ENCODE results near the gene SLC17A2. TPM values are rescaled to one million over a fixed set of nuclear protein-coding genes. Genes with fewer than 3 reads are reported as not detected.

Gene SLC17A2
- total RNA-seq, 2 donors from 2014 or later: not detected

DNA sequence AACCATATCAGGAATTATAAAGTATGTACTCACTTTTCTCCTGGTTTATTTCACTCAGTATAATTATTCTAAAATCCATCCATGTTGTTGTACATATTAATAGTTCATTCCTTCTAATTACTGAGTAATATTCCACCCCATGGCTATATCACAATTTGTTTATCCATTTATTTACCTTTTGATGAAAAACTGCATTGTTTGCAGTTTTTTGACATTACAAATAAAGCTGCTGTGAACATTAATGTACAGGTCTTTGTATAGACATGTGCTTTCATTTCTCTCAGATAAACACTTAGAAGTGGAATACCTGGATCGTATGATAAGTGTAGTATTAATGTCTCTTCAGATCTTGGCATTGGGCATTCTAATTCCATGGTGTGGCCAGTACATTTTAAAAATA is 60.7 kb downstream of the SLC17A2 start:
- Histone ChIP-seq H3K4me1 (no peaks in the 10 kb centered on the region), H3K27me3 (no peaks in the 10 kb centered on the region), H3K36me3 (no peaks in the 10 kb centered on the region), H3K9me3 (no peaks in the 10 kb centered on the region), H3K27ac (no peak overlapping the region), H3K4me3 (no peak overlapping the region)
- no peak for DNase-seq (ENCODE audit: low spot score)
- TF ChIP-seq, protein P1, sequence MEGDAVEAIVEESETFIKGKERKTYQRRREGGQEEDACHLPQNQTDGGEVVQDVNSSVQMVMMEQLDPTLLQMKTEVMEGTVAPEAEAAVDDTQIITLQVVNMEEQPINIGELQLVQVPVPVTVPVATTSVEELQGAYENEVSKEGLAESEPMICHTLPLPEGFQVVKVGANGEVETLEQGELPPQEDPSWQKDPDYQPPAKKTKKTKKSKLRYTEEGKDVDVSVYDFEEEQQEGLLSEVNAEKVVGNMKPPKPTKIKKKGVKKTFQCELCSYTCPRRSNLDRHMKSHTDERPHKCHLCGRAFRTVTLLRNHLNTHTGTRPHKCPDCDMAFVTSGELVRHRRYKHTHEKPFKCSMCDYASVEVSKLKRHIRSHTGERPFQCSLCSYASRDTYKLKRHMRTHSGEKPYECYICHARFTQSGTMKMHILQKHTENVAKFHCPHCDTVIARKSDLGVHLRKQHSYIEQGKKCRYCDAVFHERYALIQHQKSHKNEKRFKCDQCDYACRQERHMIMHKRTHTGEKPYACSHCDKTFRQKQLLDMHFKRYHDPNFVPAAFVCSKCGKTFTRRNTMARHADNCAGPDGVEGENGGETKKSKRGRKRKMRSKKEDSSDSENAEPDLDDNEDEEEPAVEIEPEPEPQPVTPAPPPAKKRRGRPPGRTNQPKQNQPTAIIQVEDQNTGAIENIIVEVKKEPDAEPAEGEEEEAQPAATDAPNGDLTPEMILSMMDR (IDR thresholded peaks at IDR 0.05): no peak

DNA sequence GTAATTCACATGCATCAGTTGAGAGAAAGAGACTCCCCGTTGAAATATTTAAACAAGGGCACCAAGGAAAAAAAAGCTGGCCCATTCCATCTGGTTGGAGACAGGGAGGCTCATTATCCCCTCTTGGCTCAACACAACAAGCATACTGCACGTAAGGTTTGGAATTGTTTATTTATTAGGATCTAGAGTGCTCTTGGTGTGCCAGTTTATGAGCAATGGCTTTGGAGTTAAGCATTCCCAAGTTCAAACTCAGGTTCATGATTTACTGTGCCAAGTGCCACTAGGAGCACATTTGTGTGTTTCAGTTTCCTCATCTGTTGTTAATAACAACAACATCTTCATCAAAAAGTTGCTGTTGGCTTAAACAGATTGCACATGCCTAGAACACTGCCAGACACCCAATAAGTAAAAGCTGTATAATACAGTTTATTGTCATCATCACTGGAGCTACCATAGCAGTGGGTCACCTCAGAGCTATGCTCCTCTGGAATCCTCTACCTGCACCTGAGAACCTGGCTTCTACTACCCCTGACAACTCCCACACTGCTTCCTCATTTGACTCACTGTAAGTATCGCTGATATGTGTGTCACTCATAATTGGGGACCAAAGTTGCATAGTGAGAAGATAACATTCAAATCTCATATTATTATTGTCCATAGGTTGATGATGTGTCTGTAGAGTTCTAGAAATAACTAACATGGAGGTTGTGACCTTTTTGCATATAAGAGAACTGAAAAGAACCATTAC is 61.9 kb downstream of the SLC17A2 start:
- H3K36me3 ChIP-seq: no peaks in the 10 kb centered on the region
- no peaks in the 10 kb centered on the region for H3K4me1 ChIP-seq
- no peaks in the 10 kb centered on the region for H3K9me3 ChIP-seq
- no peaks in the 10 kb centered on the region for H3K27me3 ChIP-seq
- H3K27ac ChIP-seq: no peak overlapping the region
- no peak overlapping the region for H3K4me3 ChIP-seq
- TF ChIP-seq, protein P1 (IDR thresholded peaks at IDR 0.05): no peak
- DNase-seq (ENCODE audit: low spot score): no peak

DNA sequence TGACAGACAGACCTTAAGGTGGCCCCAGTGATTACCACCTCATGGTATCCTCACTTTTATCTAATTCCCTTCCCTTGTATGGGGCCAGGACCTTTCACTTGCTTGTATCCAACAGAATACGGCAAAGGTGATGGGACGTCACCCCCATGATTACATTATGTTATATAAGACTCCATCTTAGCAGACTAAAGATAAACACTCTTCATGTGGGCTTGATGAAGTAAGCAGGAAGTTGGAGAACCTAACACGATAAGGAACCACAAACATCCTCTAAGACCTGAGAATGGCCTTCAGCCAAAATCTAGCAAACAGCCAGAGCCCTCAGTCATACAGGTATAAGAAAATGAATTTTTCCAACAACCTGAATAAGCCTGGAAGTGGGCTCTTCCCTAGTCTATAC is 64.5 kb downstream of the SLC17A2 start:
- DNase-seq (ENCODE audit: low spot score): no peak
- no peak overlapping the region for H3K4me3 ChIP-seq
- TF ChIP-seq, protein P1 (IDR thresholded peaks at IDR 0.05): no peak
- H3K27ac ChIP-seq: no peak overlapping the region
- no peaks in the 10 kb centered on the region for H3K9me3 ChIP-seq
- no peaks in the 10 kb centered on the region for H3K4me1 ChIP-seq
- H3K36me3 ChIP-seq: no peaks in the 10 kb centered on the region
- no peaks in the 10 kb centered on the region for H3K27me3 ChIP-seq

DNA sequence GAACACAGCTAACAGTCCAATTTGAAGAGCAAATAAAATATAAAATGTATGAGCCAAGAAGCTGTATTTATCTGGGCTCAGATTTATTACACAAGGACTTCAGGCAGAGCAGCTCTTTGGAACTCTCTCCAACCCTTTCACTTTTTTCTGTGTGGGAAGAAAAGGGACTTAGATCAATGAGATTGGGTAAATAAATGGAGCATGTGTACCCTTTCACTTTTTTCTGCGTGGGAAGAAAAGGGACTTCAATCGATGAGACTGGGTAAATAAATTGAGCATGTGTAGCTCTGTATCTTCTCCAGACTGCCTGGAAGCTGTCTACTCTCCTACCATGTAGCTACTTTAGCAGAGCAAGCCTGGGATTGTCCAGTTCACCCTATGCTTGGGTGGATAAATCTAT is 67.1 kb downstream of the SLC17A2 start:
- TF ChIP-seq, protein P1 (IDR thresholded peaks at IDR 0.05): no peak
- H3K27me3 ChIP-seq: no peaks in the 10 kb centered on the region
- H3K36me3 ChIP-seq: no peaks in the 10 kb centered on the region
- no peak for DNase-seq (ENCODE audit: low spot score)
- no peak overlapping the region for H3K4me3 ChIP-seq
- no peak overlapping the region for H3K27ac ChIP-seq
- H3K4me1 ChIP-seq: no peaks in the 10 kb centered on the region
- H3K9me3 ChIP-seq: no peaks in the 10 kb centered on the region

Other genes starting within 250 kb of the SLC17A2 start
- not detected for gene SLC17A4, start 175.9 kb downstream of the SLC17A2 start, total RNA-seq
- not detected for gene SLC17A1, start 98.6 kb downstream of the SLC17A2 start, total RNA-seq
- gene SLC17A3, start 56.4 kb downstream of the SLC17A2 start, total RNA-seq: not detected
- 1 to 10 TPM; 2.5 to 5.2 TPM for gene TRIM38, start 32.1 kb upstream of the SLC17A2 start, total RNA-seq
- gene HFE, start 156.7 kb upstream of the SLC17A2 start, total RNA-seq: 1 to 10 TPM; 3.1 to 6.4 TPM

All from right atrium auricular region (tissue), 2 donors.